A673 (cell line): ENCODE data around the gene TMEM54. TPM values are rescaled to one million over a fixed set of nuclear protein-coding genes. Genes with fewer than 3 reads are reported as not detected.

Source experiments
- BruUV-seq: library from RNA; stranded (reverse); fragments of 400-500 nt; replicated peaks from 2 replicates; lab custom pipeline; 2021; lab: Mats Ljungman, UMichigan
- CTCF ChIA-PET: fragments of 300-600 bp; sonication (Branson Sonifier 250); formaldehyde crosslinking; loops from one replicate; lab custom pipeline; 2022; ENCODE audit warnings: antibody characterized with exemption; lab: Charles Lee
- POLR2A ChIA-PET: fragments of 300-600 bp; sonication (Branson Sonifier 250); formaldehyde crosslinking; loops from one replicate; lab custom pipeline; 2022; ENCODE audit warnings: antibody characterized with exemption; ENCODE audit not compliant: low non-redundant PET; lab: Charles Lee
- DNase-seq: peaks from one replicate; pipeline ENCODE4 v3.0.0-alpha.2; 2015; ENCODE audit warnings: low spot score
- H3K27ac ChIP-seq: fragments of 200-600 bp; sonication (generic); 2 replicates; pipeline ENCODE4 v1.5.1; 2016; ENCODE audit warnings: mixed run types, low read depth, mild to moderate bottlenecking, mixed read lengths, antibody characterized with exemption, low read length; ENCODE audit not compliant: poor library complexity, severe bottlenecking
- H3K27me3 ChIP-seq: fragments of 200-600 bp; sonication (generic); replicated peaks from 2 replicates; pipeline ENCODE4 v1.6.1; 2017; ENCODE audit warnings: mixed run types, low read depth, mild to moderate bottlenecking, mixed read lengths, antibody characterized with exemption, low read length; ENCODE audit not compliant: insufficient read depth, poor library complexity
- H3K36me3 ChIP-seq: fragments of 200-600 bp; sonication (generic); 2 replicates; pipeline ENCODE4 v1.6.1; 2016; ENCODE audit warnings: mixed run types, mild to moderate bottlenecking, mixed read lengths, antibody characterized with exemption, low read length; ENCODE audit not compliant: insufficient read depth, poor library complexity, severe bottlenecking
- H3K4me1 ChIP-seq: fragments of 200-600 bp; sonication (generic); 2 replicates; pipeline ENCODE4 v1.6.1; 2017; ENCODE audit warnings: mixed run types, mild to moderate bottlenecking, mixed read lengths, antibody characterized with exemption, low read length; ENCODE audit not compliant: insufficient read depth, poor library complexity, severe bottlenecking
- H3K4me3 ChIP-seq: fragments of 200-600 bp; sonication (generic); 2 replicates; pipeline ENCODE4 v1.5.1; 2016; ENCODE audit warnings: low read depth, mixed run types, mild to moderate bottlenecking, mixed read lengths, low read length; ENCODE audit not compliant: poor library complexity, severe bottlenecking
- H3K9me3 ChIP-seq: fragments of 200-600 bp; sonication (generic); 2 replicates; pipeline ENCODE4 v1.6.1; 2016; ENCODE audit warnings: mixed run types, low read depth, mild to moderate bottlenecking, mixed read lengths, antibody characterized with exemption, low read length; ENCODE audit not compliant: poor library complexity, severe bottlenecking
- EZH2 ChIP-seq: fragments of 200-600 bp; sonication (generic); IDR thresholded peaks from 2 replicates; pipeline ENCODE4 v1.6.1; 2017; ENCODE audit warnings: borderline replicate concordance, low read depth, mild to moderate bottlenecking, mixed read lengths, antibody characterized with exemption, low read length; ENCODE audit not compliant: poor library complexity, severe bottlenecking
- intact Hi-C: fragments of 100-400 bp; cut with micrococcal nuclease; formaldehyde crosslinking; loops from one replicate; pipeline ENCODE4 v1.10.0; 2022; ENCODE audit not compliant: unreplicated experiment
- total RNA-seq: library from RNA; stranded (reverse); gene quantifications from 2 replicates; pipeline ENCODE4 v1.2.3, GENCODE V29; 2021
- TF ChIP-seq, protein P1 (sequence below): fragments of 300-800, 200-600 bp; sonication (generic); conservative IDR thresholded peaks from 2 replicates; pipeline ENCODE4 v1.5.1; 2017; ENCODE audit warnings: low read depth, mild to moderate bottlenecking, antibody characterized with exemption, low read length, moderate library complexity, mixed read lengths

The TMEM54 gene
- total RNA-seq, 1 experiment from 2014 or later = 3.2 TPM

GRCh38 chr1:32924881-32925344 lies 23.7 kb upstream of the TMEM54 start:
- Histone ChIP-seq H3K27me3 (no peaks in the 10 kb centered on the region), H3K9me3 (no peaks in the 10 kb centered on the region), H3K4me3 (no peak overlapping the region), H3K27ac (no peak overlapping the region), H3K36me3 (no peaks in the 10 kb centered on the region), H3K4me1 (no peaks in the 10 kb centered on the region)
- POLR2A ChIA-PET = no interaction called here
- no peak for TF ChIP-seq EZH2
- no TSS peak for BruUV-seq
- intact Hi-C loops = no loop called here
- CTCF ChIA-PET = no interaction called here
- no peak for DNase-seq

- TF ChIP-seq EZH2 = no peak
- TF ChIP-seq, protein P1, sequence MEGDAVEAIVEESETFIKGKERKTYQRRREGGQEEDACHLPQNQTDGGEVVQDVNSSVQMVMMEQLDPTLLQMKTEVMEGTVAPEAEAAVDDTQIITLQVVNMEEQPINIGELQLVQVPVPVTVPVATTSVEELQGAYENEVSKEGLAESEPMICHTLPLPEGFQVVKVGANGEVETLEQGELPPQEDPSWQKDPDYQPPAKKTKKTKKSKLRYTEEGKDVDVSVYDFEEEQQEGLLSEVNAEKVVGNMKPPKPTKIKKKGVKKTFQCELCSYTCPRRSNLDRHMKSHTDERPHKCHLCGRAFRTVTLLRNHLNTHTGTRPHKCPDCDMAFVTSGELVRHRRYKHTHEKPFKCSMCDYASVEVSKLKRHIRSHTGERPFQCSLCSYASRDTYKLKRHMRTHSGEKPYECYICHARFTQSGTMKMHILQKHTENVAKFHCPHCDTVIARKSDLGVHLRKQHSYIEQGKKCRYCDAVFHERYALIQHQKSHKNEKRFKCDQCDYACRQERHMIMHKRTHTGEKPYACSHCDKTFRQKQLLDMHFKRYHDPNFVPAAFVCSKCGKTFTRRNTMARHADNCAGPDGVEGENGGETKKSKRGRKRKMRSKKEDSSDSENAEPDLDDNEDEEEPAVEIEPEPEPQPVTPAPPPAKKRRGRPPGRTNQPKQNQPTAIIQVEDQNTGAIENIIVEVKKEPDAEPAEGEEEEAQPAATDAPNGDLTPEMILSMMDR = no peak
- DNase-seq = no peak
- CTCF ChIA-PET = interaction anchor here (0.6 kb wide), 1 partner anchor 28 kb away, joined by 9 read pairs; no protein-coding TSS in a partner anchor
- H3K9me3 ChIP-seq = no peaks in the 10 kb centered on the region
- BruUV-seq = no TSS peak
- H3K4me1 ChIP-seq = no peaks in the 10 kb centered on the region
- H3K27ac ChIP-seq = no peak overlapping the region
- H3K4me3 ChIP-seq = no peak overlapping the region
- H3K36me3 ChIP-seq = no peaks in the 10 kb centered on the region
- no peaks in the 10 kb centered on the region for H3K27me3 ChIP-seq
- POLR2A ChIA-PET = no interaction called here
- intact Hi-C loops = no loop called here
Measured at GRCh38 chr1:32920833-32921232, 19.6 kb upstream of the TMEM54 start.

DNA sequence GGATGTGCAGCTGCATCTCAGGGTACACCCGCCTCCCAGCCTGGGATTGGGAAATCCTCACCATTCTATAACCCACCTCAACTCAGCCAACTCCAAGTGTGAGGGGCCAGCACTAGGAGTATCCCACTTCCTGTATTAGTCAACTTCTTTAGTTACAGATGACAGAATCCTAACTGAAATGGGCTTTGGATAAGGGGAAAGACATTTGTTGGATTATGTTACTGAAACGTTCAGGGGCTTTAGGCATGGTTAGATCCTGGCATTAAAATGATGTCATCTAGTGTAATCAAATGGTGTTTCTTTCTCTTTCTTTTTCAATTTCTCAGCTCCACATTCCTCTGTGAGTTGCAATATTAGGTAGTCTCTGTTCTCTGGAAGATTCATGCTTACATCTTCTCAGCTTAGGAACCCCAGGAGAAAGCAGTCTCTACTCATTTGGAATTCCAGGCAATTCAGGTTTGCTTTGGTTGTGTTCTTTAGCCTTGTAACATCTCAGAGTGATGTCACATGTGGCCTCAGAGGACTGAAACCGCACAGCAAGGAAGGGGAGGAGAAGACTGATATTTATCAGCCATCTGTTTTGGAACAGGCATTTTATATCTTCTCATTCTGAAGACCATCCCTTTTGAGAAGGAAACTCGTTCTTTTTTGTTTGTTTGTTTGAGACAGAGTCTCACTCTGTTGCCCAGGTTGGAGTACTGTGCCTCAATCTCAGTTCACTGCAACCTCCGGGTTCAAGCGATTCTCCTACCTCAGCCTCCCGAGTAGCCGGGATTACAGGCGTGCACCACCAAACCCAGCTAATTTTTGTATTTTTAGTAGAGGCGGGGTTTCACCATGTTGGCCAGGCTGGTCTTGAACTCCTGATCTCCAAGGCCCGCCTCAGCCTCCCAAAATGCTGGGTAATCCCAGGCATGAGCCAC lies 18.9 kb upstream of the TMEM54 start:
- POLR2A ChIA-PET = no interaction called here
- intact Hi-C loops = no loop called here

More for the DNA sequence above, 18.9 kb upstream of the TMEM54 start:
- H3K4me1 ChIP-seq = no peaks in the 10 kb centered on the region
- TF ChIP-seq, protein P1 = no peak
- TF ChIP-seq EZH2 = no peak
- DNase-seq = peak; percentile 41
- CTCF ChIA-PET = interaction anchor here (0.6 kb wide), 2 partner anchors 27 to 399 kb away, joined by 7 to 9 read pairs; no protein-coding TSS in a partner anchor
- H3K9me3 ChIP-seq = no peaks in the 10 kb centered on the region
- no peak overlapping the region for H3K4me3 ChIP-seq
- no TSS peak for BruUV-seq
- no peaks in the 10 kb centered on the region for H3K27me3 ChIP-seq
- no peaks in the 10 kb centered on the region for H3K36me3 ChIP-seq
- no peak overlapping the region for H3K27ac ChIP-seq
